Glutamatergic neuron (in vitro differentiated cells): ENCODE measurements around the gene GUCA1A. TPM values are rescaled to one million over a fixed set of nuclear protein-coding genes. Genes with fewer than 3 reads are reported as not detected.
"Not testable (repeated sequence)": the region's sequence is repeated elsewhere in the genome, so short reads cannot be mapped to it uniquely, and the experiment has no call there.

Experiments used
- DNase-seq: peaks from one replicate; pipeline ENCODE4 v3.0.0; 2022
- H3K27ac Mint-ChIP-seq: one replicate; pipeline ENCODE4 v1.8.0; 2020; ENCODE audit warnings: mild to moderate bottlenecking, mixed read lengths, inconsistent platforms; ENCODE audit not compliant: unreplicated experiment
- H3K27me3 Mint-ChIP-seq: one replicate; pipeline ENCODE4 v1.8.0; 2020; ENCODE audit warnings: mild to moderate bottlenecking, moderate library complexity, mixed read lengths, inconsistent platforms; ENCODE audit not compliant: unreplicated experiment
- H3K36me3 Mint-ChIP-seq: one replicate; pipeline ENCODE4 v1.8.0; 2020; ENCODE audit warnings: mild to moderate bottlenecking, mixed read lengths, inconsistent platforms; ENCODE audit not compliant: unreplicated experiment
- H3K4me1 Mint-ChIP-seq: one replicate; pipeline ENCODE4 v1.8.0; 2020; ENCODE audit warnings: mild to moderate bottlenecking, low read depth, mixed read lengths, inconsistent platforms; ENCODE audit not compliant: unreplicated experiment
- H3K4me3 Mint-ChIP-seq: one replicate; pipeline ENCODE4 v1.8.0; 2020; ENCODE audit warnings: mild to moderate bottlenecking, mixed read lengths, inconsistent platforms; ENCODE audit not compliant: unreplicated experiment
- H3K9me3 Mint-ChIP-seq: one replicate; pipeline ENCODE4 v1.8.0; 2020; ENCODE audit warnings: mild to moderate bottlenecking, moderate library complexity, mixed read lengths, inconsistent platforms; ENCODE audit not compliant: unreplicated experiment
- CTCF ChIP-seq: fragments of 200-600 bp; sonication (generic); IDR thresholded peaks from one replicate; pipeline ENCODE4 v1.5.0; 2021; ENCODE audit not compliant: partially characterized antibody, unreplicated experiment
- total RNA-seq: library from RNA; stranded (reverse); fragmentation: NEBNext Ultra II Directional; extraction: Animal tissue kit (Norgen Biotek cat#: 25700); gene quantifications from one replicate; pipeline ENCODE4 v1.2.1, GENCODE V29; 2021; ENCODE audit not compliant: unreplicated experiment

The GUCA1A gene
- total RNA-seq, 1 donor from 2014 or later, result 2.2 TPM

- H3K36me3 Mint-ChIP-seq, result peaks cover 6% of the 10 kb centered on the region
- H3K9me3 Mint-ChIP-seq, result peaks cover 11% of the 10 kb centered on the region
- peak overlapping the region; percentile 9 for H3K27ac Mint-ChIP-seq
- H3K4me3 Mint-ChIP-seq, result no peak overlapping the region
- no peak for TF ChIP-seq CTCF
- no peak for DNase-seq
- H3K4me1 Mint-ChIP-seq, result peaks cover 15% of the 10 kb centered on the region
- H3K27me3 Mint-ChIP-seq, result peaks cover 10% of the 10 kb centered on the region
Measured at GRCh38 chr6:42165016-42165415, 8.1 kb upstream of the GUCA1A start.

GRCh38 chr6:42166444-42167141, 6.6 kb upstream of the GUCA1A start:
- Mint-ChIP-seq H3K4me1 (peaks cover 15% of the 10 kb centered on the region), H3K36me3 (peaks cover 3% of the 10 kb centered on the region), H3K27ac (no peak overlapping the region), H3K9me3 (peaks cover 10% of the 10 kb centered on the region), H3K27me3 (peaks cover 8% of the 10 kb centered on the region), H3K4me3 (no peak overlapping the region)
- DNase-seq, result peak; percentile 88
- peak; percentile 95 for TF ChIP-seq CTCF

- Mint-ChIP-seq H3K4me3 (no peak overlapping the region), H3K27ac (no peak overlapping the region)
- no peak for TF ChIP-seq CTCF
Measured at GRCh38 chr6:42168650-42169049, 4.5 kb upstream of the GUCA1A start.

GRCh38 chr6:42169780-42170179, 3.4 kb upstream of the GUCA1A start:
- H3K27ac Mint-ChIP-seq, DNase-seq, H3K27me3 Mint-ChIP-seq, H3K9me3 Mint-ChIP-seq, H3K36me3 Mint-ChIP-seq, H3K4me3 Mint-ChIP-seq: not testable (repeated sequence)
- peaks cover 15% of the 10 kb centered on the region for H3K4me1 Mint-ChIP-seq

More at GRCh38 chr6:42168650-42169049, 4.5 kb upstream of the GUCA1A start:
- DNase-seq, result no peak
- H3K9me3 Mint-ChIP-seq, result peaks cover 8% of the 10 kb centered on the region
- no peaks in the 10 kb centered on the region for H3K36me3 Mint-ChIP-seq
- peaks cover 20% of the 10 kb centered on the region for H3K4me1 Mint-ChIP-seq
- H3K27me3 Mint-ChIP-seq, result peaks cover 5% of the 10 kb centered on the region

- Mint-ChIP-seq H3K27ac (no peak overlapping the region), H3K9me3 (peaks cover 4% of the 10 kb centered on the region), H3K4me3 (no peak overlapping the region), H3K27me3 (peaks cover 5% of the 10 kb centered on the region), H3K4me1 (peaks cover 5% of the 10 kb centered on the region), H3K36me3 (no peaks in the 10 kb centered on the region)
- TF ChIP-seq CTCF, result no peak
- no peak for DNase-seq
Measured at GRCh38 chr6:42171813-42172581, 1.2 kb upstream of the GUCA1A start.
